Measurements from ENCODE around the gene KLK4.

The KLK4 gene

DNA sequence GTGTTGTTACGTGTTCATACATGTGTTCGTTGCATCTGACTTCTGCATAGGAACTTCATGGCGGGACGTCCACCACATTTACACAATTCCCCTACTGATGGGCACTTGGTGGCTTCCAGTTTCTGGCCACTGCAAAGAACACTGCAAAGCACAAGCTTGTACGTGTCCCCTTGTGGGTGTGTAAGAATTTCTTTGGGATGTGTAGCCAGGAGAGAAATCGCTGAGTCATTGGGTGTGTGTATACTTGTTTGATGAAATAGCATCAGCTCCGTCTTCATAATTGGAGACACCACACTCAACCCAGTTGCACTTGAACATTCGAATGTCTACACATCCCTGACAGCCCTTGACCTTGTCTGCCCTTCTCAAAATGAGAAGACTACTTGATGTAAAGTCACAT, 22.4 kb upstream of the KLK4 start:
- TF ChIP-seq PAX5 (IDR thresholded peaks at IDR 0.05; ENCODE audit: insufficient read depth, low read length, severe bottlenecking) (no peak), POLR2A (IDR thresholded peaks at IDR 0.05; ENCODE audit: low read depth, low read length) (no peak), POLR2AphosphoS5 (IDR thresholded peaks at IDR 0.05; ENCODE audit: low read depth, low read length) (no peak), TAF1 (IDR thresholded peaks at IDR 0.05; ENCODE audit: low read depth, low read length) (no peak), POU2F2 (IDR thresholded peaks at IDR 0.05; ENCODE audit: low read depth, low read length) (no peak), SPI1 (IDR thresholded peaks at IDR 0.05; ENCODE audit: low read depth, low read length) (no peak)

DNA sequence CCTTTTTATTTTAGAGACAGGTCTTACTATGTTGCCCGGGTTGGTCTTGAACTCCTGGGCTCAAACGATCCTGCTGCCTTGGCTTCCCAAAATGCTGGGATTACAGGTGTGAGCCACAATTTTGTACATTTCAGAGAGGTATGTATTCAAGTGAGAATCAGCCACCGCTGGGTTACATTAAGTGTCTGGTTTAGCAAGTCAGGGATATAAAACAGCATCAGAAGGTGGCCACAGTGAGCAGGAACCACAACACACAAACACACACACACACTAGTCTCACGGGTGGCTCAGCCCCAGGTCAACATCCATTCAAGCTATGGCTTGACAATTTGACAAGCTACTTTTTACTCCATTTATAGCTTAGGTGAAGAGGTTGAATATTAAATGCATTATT, 21.5 kb upstream of the KLK4 start:
- DNase-seq (ENCODE audit: insufficient read length, low spot score) (no peak), FAIRE-seq (no peak)
- no peak for TF ChIP-seq POLR2AphosphoS5 (IDR thresholded peaks at IDR 0.05; ENCODE audit: low read depth, low read length)
- TF ChIP-seq SPI1 (IDR thresholded peaks at IDR 0.05; ENCODE audit: low read depth, low read length): no peak
- no peak for TF ChIP-seq TAF1 (IDR thresholded peaks at IDR 0.05; ENCODE audit: low read depth, low read length)
- TF ChIP-seq POLR2A (IDR thresholded peaks at IDR 0.05; ENCODE audit: low read depth, low read length): no peak
- TF ChIP-seq PAX5 (IDR thresholded peaks at IDR 0.05; ENCODE audit: insufficient read depth, low read length, severe bottlenecking): no peak
- no peak for TF ChIP-seq POU2F2 (IDR thresholded peaks at IDR 0.05; ENCODE audit: low read depth, low read length)

More for the DNA sequence above, 22.4 kb upstream of the KLK4 start:
- no peak for FAIRE-seq
- DNase-seq (ENCODE audit: insufficient read length, low spot score): no peak

DNA sequence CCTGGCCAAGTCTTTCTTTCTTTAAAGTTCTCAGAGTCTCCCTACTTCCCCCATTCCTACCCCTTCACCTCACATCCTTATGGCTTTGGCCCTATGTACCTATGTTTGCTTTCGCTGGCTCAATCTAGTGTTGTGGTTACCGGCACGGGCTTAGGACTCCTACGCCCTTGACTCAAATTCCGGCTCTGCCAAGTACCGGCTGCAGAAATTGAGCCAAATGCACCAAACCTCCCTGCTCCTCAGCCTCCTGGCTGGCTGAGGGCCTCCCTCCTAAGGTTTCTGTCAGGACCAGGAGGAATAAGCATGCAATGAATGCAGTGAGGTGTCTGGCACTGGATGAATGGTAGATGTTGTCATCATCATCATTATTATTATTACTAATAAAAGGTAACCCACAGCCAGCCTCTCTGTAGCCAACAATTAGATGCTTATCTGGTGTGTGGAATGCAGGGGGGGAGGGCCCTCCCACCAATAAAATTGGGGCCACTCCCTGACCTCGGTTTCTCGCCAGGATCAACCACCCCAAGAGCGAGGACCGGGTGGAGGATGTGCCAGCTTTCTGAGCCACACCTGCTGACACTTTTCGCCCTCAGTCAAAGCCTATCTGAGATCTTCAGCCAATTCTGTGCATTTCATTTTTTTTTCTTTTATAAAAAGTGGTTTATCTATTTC, 21.0 kb upstream of the KLK4 start:
- DNase-seq (ENCODE audit: insufficient read length, low spot score) (no peak), FAIRE-seq (no peak)
- TF ChIP-seq TAF1 (IDR thresholded peaks at IDR 0.05; ENCODE audit: low read depth, low read length) (no peak), POLR2AphosphoS5 (IDR thresholded peaks at IDR 0.05; ENCODE audit: low read depth, low read length) (no peak), PAX5 (IDR thresholded peaks at IDR 0.05; ENCODE audit: insufficient read depth, low read length, severe bottlenecking) (no peak), SPI1 (IDR thresholded peaks at IDR 0.05; ENCODE audit: low read depth, low read length) (no peak), POLR2A (IDR thresholded peaks at IDR 0.05; ENCODE audit: low read depth, low read length) (no peak), POU2F2 (IDR thresholded peaks at IDR 0.05; ENCODE audit: low read depth, low read length) (no peak)

DNA sequence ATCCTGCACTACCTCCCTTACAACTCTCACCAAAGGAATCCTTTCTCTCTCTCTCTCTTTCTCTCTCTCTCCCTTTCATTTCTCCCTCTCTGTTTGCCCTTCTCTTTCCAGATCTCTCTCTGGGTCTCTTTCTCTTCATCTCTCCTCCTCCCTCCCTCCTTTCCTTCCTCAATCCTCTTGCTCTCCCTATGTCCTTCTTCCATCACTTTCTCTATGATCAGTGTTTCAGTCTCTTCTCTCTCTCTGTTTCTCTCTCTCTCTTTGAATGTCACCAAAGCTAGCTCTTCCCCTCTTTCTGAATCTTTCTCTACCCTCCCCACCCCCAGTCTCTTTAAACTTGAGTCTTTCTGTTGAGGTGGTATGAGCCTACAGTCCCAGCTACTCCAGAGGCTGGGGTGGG, 19.8 kb upstream of the KLK4 start:
- no peak for FAIRE-seq

DNA sequence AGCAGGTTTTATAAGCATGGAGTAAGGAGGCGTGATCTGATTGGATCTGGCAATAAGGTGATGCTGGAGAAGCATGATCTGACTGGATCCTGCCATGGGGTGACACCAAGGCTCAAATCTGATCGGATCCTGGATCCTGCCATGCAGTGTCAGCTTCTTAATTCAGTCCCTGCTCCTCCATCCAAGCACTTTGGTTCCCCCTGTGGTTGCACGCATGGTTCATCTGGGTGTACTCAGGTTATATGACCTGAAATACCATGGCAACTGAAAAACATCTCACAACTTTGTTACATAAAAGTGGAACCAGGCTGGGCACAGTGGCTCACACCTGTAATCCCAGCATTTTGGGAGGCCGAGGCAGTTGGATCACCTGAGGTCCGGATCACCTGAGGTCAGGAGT, 17.6 kb upstream of the KLK4 start:
- DNase-seq (ENCODE audit: insufficient read length, low spot score) (no peak), FAIRE-seq (no peak)
- no peak for TF ChIP-seq POU2F2 (IDR thresholded peaks at IDR 0.05; ENCODE audit: low read depth, low read length)
- TF ChIP-seq PAX5 (IDR thresholded peaks at IDR 0.05; ENCODE audit: insufficient read depth, low read length, severe bottlenecking): no peak

More for the DNA sequence above, 19.8 kb upstream of the KLK4 start:
- no peak for DNase-seq (ENCODE audit: insufficient read length, low spot score)
- TF ChIP-seq PAX5 (IDR thresholded peaks at IDR 0.05; ENCODE audit: insufficient read depth, low read length, severe bottlenecking) (no peak), POLR2AphosphoS5 (IDR thresholded peaks at IDR 0.05; ENCODE audit: low read depth, low read length) (no peak), POLR2A (IDR thresholded peaks at IDR 0.05; ENCODE audit: low read depth, low read length) (no peak), SPI1 (IDR thresholded peaks at IDR 0.05; ENCODE audit: low read depth, low read length) (no peak), TAF1 (IDR thresholded peaks at IDR 0.05; ENCODE audit: low read depth, low read length) (no peak), POU2F2 (IDR thresholded peaks at IDR 0.05; ENCODE audit: low read depth, low read length) (no peak)

DNA sequence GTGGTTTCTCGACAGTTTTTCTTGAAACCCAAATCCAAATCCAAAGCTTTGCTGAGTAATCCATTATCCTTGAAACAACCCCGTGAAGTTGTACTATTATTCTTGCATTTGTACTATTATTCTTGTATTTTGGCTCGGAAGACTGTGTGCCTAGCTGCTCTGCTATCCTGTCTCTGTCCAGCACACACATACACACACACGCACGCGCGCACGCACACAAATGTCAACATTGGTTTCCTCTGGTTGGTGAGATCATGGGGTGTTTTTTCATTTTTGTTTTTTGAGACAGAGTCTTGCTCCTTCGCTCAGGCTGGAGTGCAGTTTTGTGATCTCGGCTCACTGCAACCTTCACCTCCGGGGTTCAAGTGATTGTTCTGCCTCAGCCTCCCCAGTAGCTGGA, 14.9 kb upstream of the KLK4 start:
- DNase-seq (ENCODE audit: insufficient read length, low spot score) (no peak), FAIRE-seq (no peak)
- TF ChIP-seq POU2F2 (IDR thresholded peaks at IDR 0.05; ENCODE audit: low read depth, low read length): no peak
- TF ChIP-seq POLR2AphosphoS5 (IDR thresholded peaks at IDR 0.05; ENCODE audit: low read depth, low read length): no peak

DNA sequence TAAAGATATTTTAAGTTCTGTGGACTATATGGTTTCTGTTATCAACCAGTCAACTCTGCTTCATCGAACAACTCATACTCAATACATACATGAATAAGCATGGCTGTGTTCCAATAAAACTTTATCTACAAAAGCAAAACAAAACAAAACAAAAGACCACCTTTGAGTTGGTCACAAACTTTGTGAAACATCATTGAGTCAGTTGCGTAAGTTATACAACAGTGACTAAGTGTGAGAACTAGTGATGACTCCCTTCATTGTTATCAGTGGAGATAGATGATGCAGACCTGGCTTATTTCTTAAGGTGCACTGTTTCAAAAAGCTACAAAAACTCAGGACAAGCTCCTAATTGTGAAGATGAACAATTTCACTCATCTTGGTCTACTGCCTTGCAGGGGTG, 14.5 kb upstream of the KLK4 start:
- TF ChIP-seq POLR2AphosphoS5 (IDR thresholded peaks at IDR 0.05; ENCODE audit: low read depth, low read length): no peak
- no peak for TF ChIP-seq POU2F2 (IDR thresholded peaks at IDR 0.05; ENCODE audit: low read depth, low read length)
- TF ChIP-seq TAF1 (IDR thresholded peaks at IDR 0.05; ENCODE audit: low read depth, low read length): no peak
- no peak for TF ChIP-seq PAX5 (IDR thresholded peaks at IDR 0.05; ENCODE audit: insufficient read depth, low read length, severe bottlenecking)
- no peak for TF ChIP-seq SPI1 (IDR thresholded peaks at IDR 0.05; ENCODE audit: low read depth, low read length)
- no peak for TF ChIP-seq POLR2A (IDR thresholded peaks at IDR 0.05; ENCODE audit: low read depth, low read length)
- DNase-seq (ENCODE audit: insufficient read length, low spot score): no peak
- FAIRE-seq: no peak

DNA sequence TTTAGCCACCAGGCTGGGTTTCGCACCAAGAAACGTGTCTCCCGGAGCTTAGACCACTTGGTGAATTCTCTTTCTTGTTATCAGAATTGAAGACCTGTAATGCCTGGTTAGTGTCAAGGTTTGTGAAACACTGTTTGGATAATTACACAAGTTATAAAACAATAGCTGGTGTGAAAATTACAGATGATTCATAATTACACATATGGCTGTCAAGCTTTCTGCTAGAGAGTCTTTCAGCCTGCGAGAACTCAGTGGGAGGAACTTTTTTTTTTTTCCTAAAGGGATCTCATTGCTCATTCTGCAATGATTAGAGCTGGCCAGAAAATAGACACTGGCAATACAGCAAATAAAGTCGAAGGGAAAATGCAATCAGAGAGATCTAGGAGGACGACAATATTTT, 13.4 kb upstream of the KLK4 start:
- TF ChIP-seq POLR2A (IDR thresholded peaks at IDR 0.05; ENCODE audit: low read depth, low read length) (no peak), POLR2AphosphoS5 (IDR thresholded peaks at IDR 0.05; ENCODE audit: low read depth, low read length) (no peak), SPI1 (IDR thresholded peaks at IDR 0.05; ENCODE audit: low read depth, low read length) (no peak), TAF1 (IDR thresholded peaks at IDR 0.05; ENCODE audit: low read depth, low read length) (no peak), POU2F2 (IDR thresholded peaks at IDR 0.05; ENCODE audit: low read depth, low read length) (no peak), PAX5 (IDR thresholded peaks at IDR 0.05; ENCODE audit: insufficient read depth, low read length, severe bottlenecking) (no peak)
- FAIRE-seq (no peak), DNase-seq (ENCODE audit: insufficient read length, low spot score) (no peak)

DNA sequence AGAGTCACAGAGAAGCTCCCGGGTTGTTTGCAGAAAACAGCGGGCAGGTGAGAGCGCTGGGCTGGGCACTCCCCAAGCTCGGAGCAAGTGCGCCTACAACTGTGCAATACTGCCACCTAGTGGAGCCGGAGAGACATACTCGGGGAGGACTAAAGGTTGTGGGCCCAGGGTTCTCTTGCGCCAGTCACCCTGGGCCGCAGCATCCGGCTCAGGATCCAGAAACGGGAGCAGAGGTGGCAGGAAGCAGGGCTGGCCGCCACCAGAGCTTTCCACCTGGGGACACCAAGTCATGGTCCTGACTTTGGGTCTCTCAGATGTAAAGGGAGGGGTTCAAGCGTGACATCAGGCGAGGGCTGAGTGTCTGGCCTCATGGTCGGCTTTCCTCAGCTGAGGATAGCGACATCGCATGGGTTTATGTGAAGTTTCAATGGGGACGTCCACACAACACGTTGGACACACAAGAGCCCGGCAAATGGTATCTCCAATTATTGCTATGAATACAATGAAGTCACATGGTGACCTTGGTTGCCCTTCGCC, 11.2 kb upstream of the KLK4 start:
- TF ChIP-seq POLR2AphosphoS5 (IDR thresholded peaks at IDR 0.05; ENCODE audit: low read depth, low read length): no peak
- TF ChIP-seq PAX5 (IDR thresholded peaks at IDR 0.05; ENCODE audit: insufficient read depth, low read length, severe bottlenecking): no peak
- no peak for TF ChIP-seq SPI1 (IDR thresholded peaks at IDR 0.05; ENCODE audit: low read depth, low read length)
- no peak for TF ChIP-seq TAF1 (IDR thresholded peaks at IDR 0.05; ENCODE audit: low read depth, low read length)
- TF ChIP-seq POU2F2 (IDR thresholded peaks at IDR 0.05; ENCODE audit: low read depth, low read length): no peak; the same call in 1 of the 2 replicates
- TF ChIP-seq POLR2A (IDR thresholded peaks at IDR 0.05; ENCODE audit: low read depth, low read length): no peak
- DNase-seq (ENCODE audit: insufficient read length, low spot score): peak; percentile 77
- FAIRE-seq: peak; percentile 94
